ENCODE data around the gene CPLX4. TPM values are rescaled to one million over a fixed set of nuclear protein-coding genes. Genes with fewer than 3 reads are reported as not detected.

The CPLX4 gene
- 0.12 and 2.2 TPM in 2 replicates for total RNA-seq (ENCODE audit: low replicate concordance)

GRCh38 chr18:59318460-59319050 lies at the start of gene CPLX4:
Gene CPLX4 (minus strand): TSS chr18:59318649. CDS start chr18:59318462, 187 bp downstream.
- no peaks in the 10 kb centered on the region for H3K9me3 Mint-ChIP-seq
- H3K27me3 ChIP-seq = no peaks in the 10 kb centered on the region
- peaks cover 6% of the 10 kb centered on the region for H3K27me3 Mint-ChIP-seq (ENCODE audit: insufficient read depth, low read depth)
- no peak within 1 kb of the TSS for H3K9ac ChIP-seq
- H3F3A ChIP-seq (ENCODE audit: low read depth) = peaks cover 13% of the 10 kb centered on the region
- H3K4me1 Mint-ChIP-seq = no peaks in the 10 kb centered on the region
- H4K20me1 ChIP-seq (ENCODE audit: low read depth) = no peaks in the 10 kb centered on the region
- H3K36me3 ChIP-seq = no peaks in the 10 kb centered on the region
- no peaks in the 10 kb centered on the region for H3K9me3 ChIP-seq (ENCODE audit: low read depth)
- peaks cover 41% of the 10 kb centered on the region for H3K4me1 ChIP-seq
- H3K4me2 ChIP-seq = peak within 1 kb of the TSS; percentile 19
- H3K27ac ChIP-seq = no peak within 1 kb of the TSS
- H3K27ac Mint-ChIP-seq = no peak within 1 kb of the TSS
- no peaks in the 10 kb centered on the region for H3K36me3 Mint-ChIP-seq
- no peaks in the 10 kb centered on the region for H3K79me2 ChIP-seq (ENCODE audit: low read depth)
- H2AFZ ChIP-seq (replicated peaks) = no peak within 1 kb of the TSS
- TF ChIP-seq EZH2 (IDR thresholded peaks at IDR 0.05) (no peak), CTCF (IDR thresholded peaks at IDR 0.05) (no peak), EZH2phosphoT487 (IDR thresholded peaks at IDR 0.05) (no peak)
- H3K4me3 Mint-ChIP-seq = no peak within 1 kb of the TSS
- no peak within 1 kb of the TSS for H3K4me3 ChIP-seq
- DNase-seq (ENCODE audit: low spot score) = no peak

GRCh38 chr18:59360381-59360780 lies 41.9 kb upstream of the CPLX4 start:
- Histone ChIP-seq H3K27me3 (peaks cover 25% of the 10 kb centered on the region), H3K9me3 (ENCODE audit: low read depth) (no peaks in the 10 kb centered on the region), H3K4me1 (peaks cover 52% of the 10 kb centered on the region), H3K4me2 (peak overlapping the region; percentile 78), H3K36me3 (peaks cover 10% of the 10 kb centered on the region), H3K27ac (no peak overlapping the region), H3K9ac (no peak overlapping the region), H3K79me2 (ENCODE audit: low read depth) (peaks cover 43% of the 10 kb centered on the region), H3F3A (ENCODE audit: low read depth) (peaks cover 6% of the 10 kb centered on the region), H2AFZ (replicated peaks) (no peak overlapping the region), H4K20me1 (ENCODE audit: low read depth) (peaks cover 31% of the 10 kb centered on the region), H3K4me3 (peak overlapping the region; percentile 84)
- TF ChIP-seq EZH2 (IDR thresholded peaks at IDR 0.05) = no peak
- TF ChIP-seq CTCF (IDR thresholded peaks at IDR 0.05) = no peak
- no peak for TF ChIP-seq EZH2phosphoT487 (IDR thresholded peaks at IDR 0.05)
- Mint-ChIP-seq H3K4me3 (no peak overlapping the region), H3K9me3 (no peaks in the 10 kb centered on the region), H3K27me3 (ENCODE audit: insufficient read depth, low read depth) (peaks cover 4% of the 10 kb centered on the region), H3K4me1 (peaks cover 16% of the 10 kb centered on the region), H3K27ac (no peak overlapping the region), H3K36me3 (peaks cover under 1% of the 10 kb centered on the region)
- no peak for DNase-seq (ENCODE audit: low spot score)

GRCh38 chr18:59359576-59359952 lies 41.1 kb upstream of the CPLX4 start:
- Mint-ChIP-seq H3K36me3 (peaks cover 7% of the 10 kb centered on the region), H3K4me1 (peaks cover 16% of the 10 kb centered on the region), H3K27me3 (ENCODE audit: insufficient read depth, low read depth) (peaks cover 4% of the 10 kb centered on the region), H3K4me3 (peak overlapping the region; percentile 77), H3K27ac (no peak overlapping the region), H3K9me3 (no peaks in the 10 kb centered on the region)
- Histone ChIP-seq H3K9ac (no peak overlapping the region), H3K9me3 (ENCODE audit: low read depth) (no peaks in the 10 kb centered on the region), H3K4me1 (peaks cover 60% of the 10 kb centered on the region), H3K27ac (no peak overlapping the region), H4K20me1 (ENCODE audit: low read depth) (peaks cover 38% of the 10 kb centered on the region), H3K79me2 (ENCODE audit: low read depth) (peaks cover 52% of the 10 kb centered on the region), H3F3A (ENCODE audit: low read depth) (peaks cover 6% of the 10 kb centered on the region), H3K36me3 (peaks cover 18% of the 10 kb centered on the region), H2AFZ (replicated peaks) (peak overlapping the region; percentile 31), H3K4me2 (peak overlapping the region; percentile 78), H3K4me3 (peak overlapping the region; percentile 84), H3K27me3 (peaks cover 23% of the 10 kb centered on the region)
- no peak for DNase-seq (ENCODE audit: low spot score)
- TF ChIP-seq CTCF (IDR thresholded peaks at IDR 0.05) (no peak), EZH2 (IDR thresholded peaks at IDR 0.05) (no peak), EZH2phosphoT487 (IDR thresholded peaks at IDR 0.05) (no peak)
